Measurements from ENCODE around the gene LMCD1.

DNA sequence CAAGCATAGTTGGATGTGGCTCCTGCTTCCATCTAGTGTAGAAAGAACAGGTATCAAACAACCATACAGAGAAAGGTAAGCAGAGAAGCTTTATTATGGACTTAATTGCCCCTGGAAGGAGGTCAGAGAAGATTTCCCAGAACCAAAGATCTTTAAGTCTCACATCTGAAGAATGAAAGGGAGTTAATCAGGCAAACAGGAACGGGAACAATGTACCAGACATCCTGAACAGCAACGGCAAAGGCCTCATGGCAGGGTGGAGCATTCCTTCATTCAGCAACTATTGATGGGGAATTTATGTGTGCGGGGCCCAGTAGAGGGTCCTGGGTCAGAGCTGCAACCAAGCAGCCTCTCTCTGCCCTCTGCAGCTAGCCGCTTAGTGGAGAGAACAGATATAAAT lies 61.5 kb downstream of the LMCD1 start:
- TF ChIP-seq, protein P1, sequence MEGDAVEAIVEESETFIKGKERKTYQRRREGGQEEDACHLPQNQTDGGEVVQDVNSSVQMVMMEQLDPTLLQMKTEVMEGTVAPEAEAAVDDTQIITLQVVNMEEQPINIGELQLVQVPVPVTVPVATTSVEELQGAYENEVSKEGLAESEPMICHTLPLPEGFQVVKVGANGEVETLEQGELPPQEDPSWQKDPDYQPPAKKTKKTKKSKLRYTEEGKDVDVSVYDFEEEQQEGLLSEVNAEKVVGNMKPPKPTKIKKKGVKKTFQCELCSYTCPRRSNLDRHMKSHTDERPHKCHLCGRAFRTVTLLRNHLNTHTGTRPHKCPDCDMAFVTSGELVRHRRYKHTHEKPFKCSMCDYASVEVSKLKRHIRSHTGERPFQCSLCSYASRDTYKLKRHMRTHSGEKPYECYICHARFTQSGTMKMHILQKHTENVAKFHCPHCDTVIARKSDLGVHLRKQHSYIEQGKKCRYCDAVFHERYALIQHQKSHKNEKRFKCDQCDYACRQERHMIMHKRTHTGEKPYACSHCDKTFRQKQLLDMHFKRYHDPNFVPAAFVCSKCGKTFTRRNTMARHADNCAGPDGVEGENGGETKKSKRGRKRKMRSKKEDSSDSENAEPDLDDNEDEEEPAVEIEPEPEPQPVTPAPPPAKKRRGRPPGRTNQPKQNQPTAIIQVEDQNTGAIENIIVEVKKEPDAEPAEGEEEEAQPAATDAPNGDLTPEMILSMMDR (conservative IDR thresholded peaks at IDR 0.05; ENCODE audit: low read depth in 2 of 2): no peak
- TF ChIP-seq EZH2 (IDR thresholded peaks at IDR 0.05; ENCODE audit: low read depth, unreplicated experiment): no peak

Measured in GM23338 (cell line).